Transverse colon (tissue), 4 donors: ENCODE data around the gene NUDT4.

ENCODE experiments used
- POLR2AphosphoS5 ChIP-seq, 3 donors: sonication (generic); formaldehyde crosslinking; IDR thresholded peaks; one replicate each; pipeline ENCODE4 v1.6.1; 2016; ENCODE audit warnings: antibody characterized with exemption in 3 of 3
- TF ChIP-seq, protein P1 (sequence below), 5 experiments: fragments of 200-600 bp in 3 of 5; fragments of 450-650 bp in 2 of 5; sonication (generic) in 3 of 5; IDR thresholded peaks; 1 replicate in 2 of 5; 2 replicates in 3 of 5; pipeline ENCODE4 v1.5.1; 2016 to 2017; ENCODE audit warnings: antibody characterized with exemption in 5 of 5, inconsistent platforms in 3 of 5, mild to moderate bottlenecking in 2 of 5, moderate library complexity in 1 of 5

- TF ChIP-seq POLR2AphosphoS5 (IDR thresholded peaks at IDR 0.05): no peak
- TF ChIP-seq, protein P1, sequence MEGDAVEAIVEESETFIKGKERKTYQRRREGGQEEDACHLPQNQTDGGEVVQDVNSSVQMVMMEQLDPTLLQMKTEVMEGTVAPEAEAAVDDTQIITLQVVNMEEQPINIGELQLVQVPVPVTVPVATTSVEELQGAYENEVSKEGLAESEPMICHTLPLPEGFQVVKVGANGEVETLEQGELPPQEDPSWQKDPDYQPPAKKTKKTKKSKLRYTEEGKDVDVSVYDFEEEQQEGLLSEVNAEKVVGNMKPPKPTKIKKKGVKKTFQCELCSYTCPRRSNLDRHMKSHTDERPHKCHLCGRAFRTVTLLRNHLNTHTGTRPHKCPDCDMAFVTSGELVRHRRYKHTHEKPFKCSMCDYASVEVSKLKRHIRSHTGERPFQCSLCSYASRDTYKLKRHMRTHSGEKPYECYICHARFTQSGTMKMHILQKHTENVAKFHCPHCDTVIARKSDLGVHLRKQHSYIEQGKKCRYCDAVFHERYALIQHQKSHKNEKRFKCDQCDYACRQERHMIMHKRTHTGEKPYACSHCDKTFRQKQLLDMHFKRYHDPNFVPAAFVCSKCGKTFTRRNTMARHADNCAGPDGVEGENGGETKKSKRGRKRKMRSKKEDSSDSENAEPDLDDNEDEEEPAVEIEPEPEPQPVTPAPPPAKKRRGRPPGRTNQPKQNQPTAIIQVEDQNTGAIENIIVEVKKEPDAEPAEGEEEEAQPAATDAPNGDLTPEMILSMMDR (IDR thresholded peaks at IDR 0.05): no peak
Measured at GRCh38 chr12:93333828-93334227, 43.9 kb upstream of the NUDT4 start.
